HG02610 (cell line): Measurements from ENCODE around the gene TBC1D22A.

Experiments
- ATAC-seq: cut with Tn5 transposase; IDR thresholded peaks from one replicate; pipeline ENCODE4 v1.9.1; 2021; ENCODE audit warnings: mild to moderate bottlenecking, moderate library complexity; ENCODE audit not compliant: unreplicated experiment

The TBC1D22A gene

DNA sequence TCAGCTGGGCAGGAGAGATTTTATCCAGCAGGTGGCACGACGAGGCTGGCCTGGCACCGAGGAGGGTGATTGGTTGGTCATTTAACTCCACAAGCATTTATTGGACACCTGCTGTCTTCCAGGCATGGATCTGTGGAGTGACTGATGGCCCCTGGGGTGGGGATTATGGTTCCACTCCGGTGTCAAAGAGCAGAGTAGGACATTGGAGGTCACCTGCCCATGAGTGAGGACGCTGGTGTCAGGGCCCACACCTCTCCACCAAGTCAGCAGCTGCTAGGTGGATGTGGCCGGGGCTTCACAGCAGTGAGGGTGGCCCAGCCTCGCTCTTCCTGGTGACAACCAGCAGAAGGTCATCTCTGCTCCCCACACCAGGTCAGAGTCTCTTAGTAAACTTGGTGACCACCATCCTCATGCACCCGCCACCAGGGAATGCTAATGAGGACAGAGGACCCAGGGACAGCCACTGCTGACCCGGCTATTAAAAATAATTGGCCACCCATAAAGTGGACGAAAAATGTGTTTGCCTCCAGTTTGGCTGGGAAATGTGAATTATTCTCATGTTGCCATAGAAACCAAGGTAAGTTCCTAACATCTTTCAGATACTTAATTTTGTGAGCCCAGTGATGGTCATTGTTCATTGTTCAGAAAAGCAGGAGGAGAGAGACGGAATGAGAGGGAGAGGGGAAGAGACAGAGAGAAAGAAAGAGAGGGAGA lies 428.7 kb downstream of the TBC1D22A start:
- ATAC-seq: no peak

DNA sequence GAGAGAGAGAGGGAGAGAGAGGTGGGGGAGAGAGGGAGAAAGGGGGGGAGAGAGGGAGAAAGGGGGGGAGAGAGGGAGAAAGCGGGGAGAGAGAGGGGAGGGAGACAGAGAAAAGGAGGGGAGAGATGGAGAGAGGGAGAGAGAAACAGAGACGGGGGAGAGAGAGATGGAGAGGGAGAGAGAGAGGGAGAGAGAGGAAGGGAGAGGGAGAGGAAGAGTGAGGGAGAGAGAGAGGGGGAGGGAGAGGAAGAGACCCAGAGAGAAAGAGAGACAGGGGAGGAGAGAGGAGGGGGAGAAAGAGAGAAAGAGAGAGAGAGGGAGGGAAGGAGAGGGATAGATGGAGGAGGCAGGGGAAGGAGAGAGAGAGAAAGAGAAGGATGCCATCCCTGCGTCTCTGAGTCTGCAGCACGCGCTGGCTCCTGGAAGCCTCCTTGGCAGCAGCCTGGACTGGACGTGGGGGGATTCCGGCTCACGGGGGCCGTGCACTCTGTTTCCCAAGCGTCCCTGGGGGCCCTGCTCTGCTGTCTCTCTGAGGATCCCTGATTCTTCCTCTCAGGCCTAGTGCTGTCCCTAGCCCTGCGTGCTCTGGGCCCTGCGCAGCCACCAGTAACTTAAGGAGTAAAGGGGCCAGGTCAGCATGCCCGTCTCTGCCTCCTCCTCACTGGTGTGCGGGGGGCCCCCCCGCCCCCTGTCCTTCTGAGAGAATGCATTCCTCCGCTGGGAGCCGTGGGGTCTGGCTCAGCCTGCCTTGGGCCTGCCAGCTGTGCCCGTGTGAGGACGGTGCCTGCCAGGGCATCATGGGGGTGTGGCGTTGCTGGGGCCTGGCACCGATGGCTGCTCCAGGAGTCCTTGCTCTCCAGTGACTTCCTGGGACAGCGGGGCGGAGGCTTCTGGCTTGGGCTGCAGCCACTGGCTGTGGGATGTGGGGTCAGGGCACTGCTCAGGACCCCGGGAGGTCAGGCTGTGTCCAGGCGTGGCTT lies 429.5 kb downstream of the TBC1D22A start:
- ATAC-seq: no peak

DNA sequence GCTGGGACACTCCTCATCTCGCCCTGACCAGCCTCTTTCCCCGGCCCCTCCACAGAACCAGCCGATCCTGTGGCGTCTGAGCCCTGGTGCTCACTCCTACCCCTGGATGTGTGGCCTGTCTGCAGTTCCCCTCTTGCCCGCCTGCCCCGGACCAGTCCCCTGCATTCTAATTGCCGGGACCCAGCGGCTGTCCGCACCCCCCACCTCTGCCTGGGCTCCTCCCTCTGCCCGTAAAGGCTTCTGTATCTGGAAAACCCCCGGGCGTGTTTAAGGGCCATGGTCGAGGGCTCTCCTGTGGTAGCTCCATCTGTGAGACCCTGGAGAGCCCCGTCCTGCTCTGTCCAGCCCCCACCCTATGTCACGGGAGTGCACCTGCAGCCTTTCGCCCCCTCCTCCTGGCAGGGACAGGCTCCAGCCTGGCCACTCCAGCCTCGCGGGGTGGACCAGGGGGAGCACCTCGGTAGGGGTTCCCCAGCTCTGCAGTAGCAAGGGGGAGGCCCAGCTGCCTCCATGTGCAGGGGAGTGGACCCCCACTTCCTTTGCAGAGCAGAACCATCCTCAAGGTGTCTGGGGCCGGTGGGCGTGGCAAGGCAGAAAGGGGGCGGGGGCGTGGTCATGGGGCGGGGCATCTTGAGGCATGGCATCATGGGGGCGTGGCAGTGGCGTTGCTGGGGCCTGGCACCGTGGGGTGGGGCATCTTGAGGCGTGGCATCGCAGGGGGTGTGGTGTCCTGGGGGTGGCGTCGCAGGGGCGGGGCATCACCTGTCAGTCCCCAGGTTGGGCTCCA lies 430.4 kb downstream of the TBC1D22A start:
- ATAC-seq: no peak

DNA sequence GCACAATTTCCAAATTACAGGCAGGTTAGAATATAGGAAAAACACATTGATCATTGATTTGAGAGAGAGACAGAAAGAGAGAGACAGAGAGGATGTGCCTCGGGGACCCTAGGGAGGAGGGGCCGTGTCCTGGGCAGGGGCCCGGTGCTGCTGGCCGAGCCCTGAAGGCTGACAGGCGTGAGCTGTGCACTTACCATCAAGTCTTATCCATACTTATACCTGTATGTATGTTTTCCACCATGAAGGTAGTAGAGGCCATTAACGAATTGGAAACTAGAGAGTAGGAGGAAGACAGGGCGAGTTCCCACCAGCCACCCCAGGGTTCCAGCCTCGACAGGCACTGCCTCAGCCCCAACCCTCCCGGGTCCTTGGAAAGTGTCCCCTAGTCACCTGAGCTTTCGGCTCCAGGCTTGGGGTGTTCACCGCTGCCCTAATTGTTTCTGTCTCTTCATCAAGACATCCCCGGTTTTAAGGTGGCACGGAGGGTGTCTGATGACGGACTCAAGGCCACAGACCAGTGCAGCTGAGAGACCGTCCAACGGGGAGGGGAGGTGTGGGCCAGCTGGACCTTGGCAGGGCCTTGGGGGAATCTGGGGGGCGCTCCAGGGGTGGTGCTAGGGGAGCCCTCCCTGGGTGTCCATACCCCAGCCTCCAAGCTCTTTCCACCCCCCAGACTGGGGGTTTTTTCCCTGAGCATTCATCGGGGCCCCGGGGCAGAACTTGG lies 431.3 kb downstream of the TBC1D22A start:
- no peak for ATAC-seq

DNA sequence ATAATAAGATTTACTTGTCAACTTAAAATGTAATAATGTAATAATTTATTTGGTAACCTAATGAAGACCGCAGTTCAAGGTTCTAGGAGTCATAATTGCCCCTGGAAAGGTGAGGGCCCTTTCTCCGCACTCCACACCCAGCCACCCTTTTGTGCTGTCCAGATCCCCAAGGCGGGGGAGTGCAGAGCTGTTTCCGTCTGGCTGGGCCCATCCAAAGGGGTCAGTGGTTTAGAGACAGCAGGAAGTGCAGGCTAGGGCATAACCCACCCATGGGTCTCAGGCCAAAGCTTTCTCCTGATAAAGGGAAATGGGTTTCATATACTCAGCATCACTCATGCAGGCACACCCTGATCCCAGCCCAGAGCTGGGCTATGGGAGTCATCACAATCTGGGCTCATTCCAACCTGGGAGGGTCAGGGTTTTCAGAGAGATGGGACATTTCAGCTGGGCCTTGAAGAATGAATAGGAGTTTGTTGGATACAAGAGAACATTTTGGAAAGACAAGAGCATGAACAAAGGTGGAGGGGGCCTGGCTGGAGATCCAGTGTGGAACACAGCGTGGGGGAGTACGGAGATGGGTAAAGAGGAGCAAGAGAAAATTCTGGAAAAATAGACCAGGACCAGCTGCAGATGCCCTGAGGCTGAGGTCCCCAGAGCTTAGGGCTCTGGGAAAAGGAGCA lies 432.2 kb downstream of the TBC1D22A start:
- ATAC-seq: no peak

DNA sequence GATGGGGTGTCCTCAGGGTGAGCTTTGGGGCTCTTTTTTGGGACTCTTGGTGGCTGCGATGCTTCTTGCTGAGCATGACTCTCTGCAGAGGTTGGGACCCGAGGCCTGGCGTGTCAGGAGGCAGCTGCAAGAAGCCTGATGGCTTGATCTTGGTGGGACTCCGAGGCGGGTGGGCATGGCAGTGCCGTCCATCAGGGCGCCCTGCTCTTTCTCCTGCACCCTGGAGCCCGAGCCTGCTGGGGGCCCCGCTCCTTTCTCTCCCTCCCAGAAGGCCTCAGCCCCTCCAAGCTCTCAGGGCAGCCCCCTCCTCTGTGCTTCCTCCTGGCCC lies 432.7 kb downstream of the TBC1D22A start:
- no peak for ATAC-seq

DNA sequence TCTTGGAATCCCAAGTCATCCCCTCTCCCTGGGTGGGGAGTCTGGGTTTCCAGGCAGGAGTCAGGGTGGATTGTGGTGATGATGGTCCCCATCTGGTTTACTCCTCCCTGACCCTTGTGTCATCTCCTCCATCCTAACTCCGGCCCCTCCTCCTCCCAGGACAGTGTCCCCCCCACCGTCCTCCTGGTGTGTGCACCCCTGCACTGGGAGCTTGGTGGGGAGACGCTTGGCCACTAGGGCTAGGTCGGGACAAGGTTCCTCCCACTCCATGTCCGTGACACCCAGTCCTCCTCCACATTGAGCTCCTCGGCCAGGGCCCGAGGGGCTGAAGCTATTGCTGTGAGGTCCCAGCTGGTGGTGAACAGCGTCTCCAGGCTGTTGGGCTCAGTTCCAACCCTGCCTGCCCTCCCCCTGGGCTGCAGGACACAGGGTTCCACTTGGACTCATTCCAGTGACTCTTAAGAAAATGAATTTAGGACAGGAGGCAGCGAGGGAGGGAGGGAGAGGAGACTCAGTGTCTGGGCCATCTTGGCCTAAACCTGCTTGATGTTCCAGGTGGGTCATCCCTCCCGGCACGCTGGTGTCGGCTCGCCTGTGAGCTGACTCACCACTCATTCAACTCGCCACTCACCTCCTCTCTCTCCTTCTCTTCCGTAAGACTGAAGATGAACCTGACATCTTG lies 433.2 kb downstream of the TBC1D22A start:
- ATAC-seq: no peak

DNA sequence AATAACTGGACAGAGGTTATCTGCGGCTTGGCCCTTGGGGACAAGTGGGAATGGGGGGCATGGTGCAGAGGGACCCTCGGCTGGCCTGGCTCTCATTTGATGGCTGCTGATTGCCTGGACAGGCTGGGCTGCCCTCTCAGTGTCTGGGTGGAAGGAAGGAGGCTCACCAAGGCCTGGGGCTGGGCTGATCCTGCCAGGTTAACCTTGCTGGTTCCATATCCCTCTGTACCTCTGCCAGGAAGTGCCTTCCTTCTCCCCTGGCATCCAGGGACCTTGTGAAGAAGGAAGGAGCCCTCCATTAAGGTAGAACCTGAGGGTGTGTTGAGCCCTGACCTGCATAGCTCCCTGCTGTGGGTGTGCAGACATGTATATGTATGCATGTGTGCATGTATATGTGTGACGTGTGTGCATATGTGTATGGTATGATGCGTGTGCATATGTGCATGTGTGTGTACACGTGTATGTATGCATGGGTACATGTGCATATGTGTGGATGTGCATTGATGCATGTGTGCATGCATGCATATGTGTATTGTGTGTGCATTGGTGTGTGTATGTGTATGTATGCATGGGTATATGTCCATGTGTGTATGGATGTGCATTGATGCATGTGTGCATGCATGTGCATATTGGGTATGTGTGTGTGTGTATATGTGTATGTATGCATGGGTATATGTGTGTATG lies 433.9 kb downstream of the TBC1D22A start:
- ATAC-seq: no peak

DNA sequence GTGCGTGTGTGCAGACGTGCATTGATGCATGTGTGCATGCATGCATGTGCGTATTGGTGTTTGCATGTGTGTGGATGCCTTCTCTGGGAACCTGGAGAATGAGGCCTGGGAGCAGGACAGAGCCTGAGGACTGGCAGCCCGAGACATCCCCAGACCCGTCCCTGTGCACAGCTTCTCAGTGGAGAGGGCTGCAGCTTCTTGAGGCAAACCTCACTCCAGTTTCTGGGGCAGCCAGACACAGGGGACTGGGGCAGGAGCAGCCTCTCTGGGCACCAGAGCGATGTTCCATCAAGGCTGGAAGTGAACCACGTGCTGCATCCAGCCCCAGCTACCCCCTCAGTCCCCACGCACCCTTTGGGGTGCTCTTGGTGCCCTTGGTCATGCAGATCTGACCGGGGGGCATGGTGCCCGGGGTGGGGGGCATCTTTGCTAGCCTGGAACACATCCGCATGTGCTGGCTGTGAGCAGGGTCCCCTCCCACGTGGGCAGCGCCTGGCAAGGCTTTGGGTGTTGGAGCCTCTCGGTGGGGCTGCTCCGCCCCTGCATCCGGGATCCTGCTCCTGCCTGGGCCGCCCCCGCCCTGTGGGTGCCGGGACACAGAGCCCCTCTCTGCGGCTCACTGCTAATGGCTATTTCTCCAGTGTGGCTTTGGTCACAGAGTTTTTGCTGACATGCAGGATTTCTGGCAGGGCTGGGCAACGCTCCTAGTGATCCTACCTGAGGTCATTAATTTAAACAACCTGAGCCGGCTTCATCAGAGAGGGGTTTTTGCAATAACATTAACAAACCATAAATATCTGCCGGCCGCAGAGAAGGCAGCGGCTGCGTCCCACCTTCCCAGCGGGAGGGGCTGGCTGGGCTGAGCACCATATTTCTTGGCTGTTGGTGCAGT lies 434.7 kb downstream of the TBC1D22A start:
- ATAC-seq: no peak

DNA sequence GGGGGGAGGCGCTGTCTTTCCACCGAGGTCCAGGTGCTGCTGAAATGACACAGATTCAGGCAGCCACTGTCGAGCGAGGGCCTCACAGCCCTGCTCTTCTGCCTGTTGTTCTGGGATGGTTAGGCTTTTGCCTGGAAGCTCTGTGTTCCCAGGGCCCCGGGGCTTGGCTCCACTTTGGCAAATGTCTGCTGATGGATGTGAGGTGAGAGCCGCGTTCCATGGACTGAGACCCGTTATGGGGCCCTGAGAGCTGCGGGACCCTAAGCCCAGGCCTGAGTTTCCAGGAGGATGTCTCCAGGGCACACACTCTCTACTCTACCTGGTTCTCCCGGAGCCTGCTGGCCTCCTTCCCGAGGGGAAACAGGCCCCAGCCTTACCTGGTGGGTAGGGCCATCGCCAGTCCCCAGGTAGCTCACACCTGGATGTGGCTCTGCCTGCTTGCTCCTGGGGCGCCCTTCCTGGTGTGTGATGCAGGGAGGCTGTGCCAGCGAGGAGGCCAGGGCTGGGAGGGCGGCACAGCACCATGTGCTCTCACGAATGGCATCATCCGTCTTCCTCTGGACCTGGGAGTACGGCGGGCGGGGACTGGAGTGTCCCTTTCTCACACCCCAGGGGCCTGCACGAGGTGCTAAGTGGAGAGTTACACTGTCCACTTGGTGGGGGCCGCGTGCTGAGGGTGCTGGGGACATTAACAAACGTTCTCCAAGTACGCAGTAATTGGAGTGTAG lies 435.5 kb downstream of the TBC1D22A start:
- ATAC-seq: no peak

DNA sequence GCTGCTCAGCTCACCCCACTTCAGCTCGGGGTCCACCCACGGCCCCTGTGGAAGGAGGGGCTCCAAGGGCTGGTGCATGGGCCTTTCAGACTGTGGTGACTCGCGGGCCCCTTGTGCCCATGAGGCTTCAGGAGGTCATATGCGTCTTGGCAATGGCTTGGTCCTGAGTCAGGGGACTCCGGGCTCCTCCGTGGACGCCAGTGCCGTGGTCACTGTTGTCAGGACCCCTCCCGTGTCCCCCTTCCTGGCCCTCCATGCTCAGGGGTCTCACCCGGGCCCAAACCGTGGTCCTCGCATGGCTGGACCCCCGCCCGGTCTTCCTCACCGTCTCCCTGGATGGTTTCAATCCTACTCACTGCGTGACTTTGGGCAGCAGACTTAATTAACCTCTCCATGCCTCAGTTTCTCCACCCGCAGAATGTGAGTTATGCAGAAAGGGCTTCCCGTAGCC lies 436.4 kb downstream of the TBC1D22A start:
- ATAC-seq: no peak

DNA sequence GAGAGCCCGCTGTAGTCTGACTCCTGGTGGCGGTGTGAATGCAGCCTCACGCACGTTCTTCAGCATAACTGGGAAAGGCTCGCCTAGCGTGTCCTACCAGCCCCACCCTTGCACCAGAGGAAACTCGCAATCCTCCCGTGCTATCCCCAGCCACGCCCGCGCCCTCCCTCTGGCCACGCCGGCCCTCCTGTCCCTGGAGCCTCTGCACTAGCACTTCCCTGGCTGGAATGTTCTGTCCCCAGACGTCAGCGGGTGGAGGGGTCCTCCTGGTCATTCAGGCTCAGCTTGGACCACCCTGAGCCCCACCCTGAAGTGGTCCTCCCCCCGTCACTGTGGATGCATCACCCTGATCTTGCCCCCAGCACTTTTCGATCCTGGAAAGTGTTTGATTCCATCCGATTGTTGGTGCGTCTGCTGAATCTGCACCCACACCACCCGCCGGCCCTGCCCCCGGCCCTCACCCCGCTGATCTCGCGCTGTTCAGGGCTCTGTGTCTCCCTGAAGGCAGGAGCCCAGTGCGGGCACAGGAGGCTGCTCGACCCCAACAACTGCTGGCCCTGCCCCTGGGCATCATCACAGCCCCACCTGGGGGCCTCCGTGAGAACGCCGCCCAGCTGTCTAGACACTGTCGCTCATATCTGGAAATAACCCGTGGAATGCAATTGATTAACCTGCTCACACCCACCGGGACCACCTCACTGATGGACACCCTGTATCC lies 437.0 kb downstream of the TBC1D22A start:
- no peak for ATAC-seq

DNA sequence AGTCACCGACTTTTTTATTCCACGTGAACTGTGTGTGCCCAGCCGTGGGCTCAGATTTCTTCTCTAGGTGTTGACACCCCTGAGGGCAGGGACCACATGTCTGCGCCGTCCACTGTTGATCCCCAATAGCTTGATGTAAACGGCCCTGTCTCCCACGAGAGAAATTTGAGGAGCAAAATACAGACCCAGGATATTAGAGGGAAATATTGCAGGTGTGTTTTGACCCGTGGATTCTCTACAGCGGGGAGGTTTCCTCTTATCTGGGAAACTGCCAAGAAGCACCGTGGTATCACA lies 437.5 kb downstream of the TBC1D22A start:
- ATAC-seq: no peak

DNA sequence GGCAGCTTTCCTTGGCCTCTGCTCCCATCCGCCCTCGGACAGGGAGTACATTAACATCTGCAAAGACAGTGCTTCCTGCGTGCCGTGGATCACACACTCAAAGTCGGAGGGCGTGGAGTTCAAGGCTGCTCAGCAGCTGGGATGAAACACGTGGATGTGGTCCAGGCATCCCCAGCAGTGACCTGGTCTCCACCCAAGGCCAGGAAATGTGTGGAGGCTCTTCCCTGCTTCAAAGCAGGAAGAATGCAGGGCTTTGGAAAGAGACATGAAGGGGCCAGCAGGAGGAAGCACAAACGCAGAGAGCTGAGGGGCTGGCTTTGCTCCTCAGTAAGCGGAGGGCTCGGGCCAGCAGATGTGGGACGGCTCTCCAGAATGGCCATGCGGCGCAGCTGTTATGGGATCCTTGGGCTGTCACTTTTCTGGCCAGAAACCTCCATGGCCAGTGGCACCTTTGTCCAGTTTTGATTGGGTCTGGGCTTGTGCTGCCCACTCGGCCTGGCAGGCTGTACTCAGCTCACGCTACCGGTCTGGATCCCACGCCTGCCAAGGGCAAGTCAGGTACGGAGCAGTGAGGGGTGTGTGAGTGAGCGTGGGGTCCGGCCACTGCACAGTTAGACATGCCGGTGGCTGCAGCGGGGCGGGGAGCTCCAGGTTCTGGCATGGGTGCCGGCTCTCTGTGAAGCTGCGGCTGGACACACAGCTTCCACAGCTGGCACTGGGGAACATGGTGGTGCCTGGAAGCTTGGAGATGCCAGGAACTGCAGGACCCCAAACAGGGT lies 438.0 kb downstream of the TBC1D22A start:
- no peak for ATAC-seq

DNA sequence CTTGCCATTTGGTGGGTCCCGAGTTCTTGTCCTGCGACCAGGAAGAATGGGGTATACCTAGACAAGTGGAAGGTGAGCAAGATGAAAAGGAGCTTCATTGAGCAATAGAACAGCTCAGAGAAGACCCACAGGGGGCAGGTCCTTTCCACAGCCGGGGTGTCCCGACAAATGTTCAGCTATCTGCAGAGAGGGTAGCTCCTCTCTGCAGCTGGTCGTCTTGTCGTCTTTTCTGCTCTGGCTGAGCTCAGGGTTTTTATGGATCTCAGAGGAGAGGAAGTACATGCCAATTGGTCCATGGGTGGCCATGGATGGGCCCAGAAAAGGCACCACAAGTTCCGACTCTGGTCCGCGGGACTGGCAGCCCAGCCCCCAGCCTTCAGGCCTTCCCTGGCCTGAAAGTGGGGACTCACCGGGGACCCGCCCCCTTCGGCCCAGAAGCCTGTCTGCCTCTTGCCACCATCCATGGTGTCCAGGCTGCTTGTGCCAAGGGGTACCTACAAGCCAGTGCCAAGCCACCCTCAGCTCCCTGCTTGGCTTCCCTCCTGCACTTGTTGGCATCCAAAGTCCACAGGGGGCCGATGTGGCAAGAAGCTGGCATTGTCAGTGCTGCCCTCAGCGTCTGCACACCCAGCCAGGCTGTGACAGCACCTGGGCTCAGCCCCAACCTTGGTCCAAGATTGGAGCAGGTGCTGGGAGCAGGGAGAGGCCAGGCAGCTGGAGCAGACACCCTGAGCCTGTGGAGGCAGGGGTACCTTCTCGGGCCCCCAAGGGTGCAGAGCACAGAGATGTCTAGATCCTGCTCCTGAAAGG lies 438.9 kb downstream of the TBC1D22A start:
- ATAC-seq: no peak
